ENCODE measurements around the gene QSOX1.

QSOX1 gene

DNA sequence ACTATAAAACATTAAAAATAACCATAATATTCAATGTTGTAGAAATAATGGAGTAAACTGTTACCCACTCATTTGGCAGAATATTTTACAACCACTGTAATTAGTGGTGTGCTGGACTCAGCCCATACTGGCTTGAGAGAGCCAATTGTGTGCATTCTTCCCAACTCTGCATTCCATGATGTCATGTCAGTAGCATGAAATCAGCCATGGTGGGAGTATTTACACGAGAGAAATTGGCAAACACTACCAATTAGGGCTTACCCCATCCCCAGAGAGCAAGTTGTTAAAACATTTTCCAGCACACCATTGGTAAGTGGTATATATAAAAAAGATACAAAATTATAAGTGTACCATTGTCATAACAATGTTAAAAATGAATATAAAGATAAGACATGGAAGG lies 19.1 kb upstream of the QSOX1 start:
- no peaks in the 10 kb centered on the region for H3K36me3 ChIP-seq (ENCODE audit: insufficient read depth, low read length)
- no peak overlapping the region for H3K4me3 ChIP-seq (ENCODE audit: low read length)
- H2AFZ ChIP-seq (ENCODE audit: low read depth, low read length) = no peak overlapping the region
- H3K9me3 ChIP-seq (ENCODE audit: low read length) = peaks cover 6% of the 10 kb centered on the region
- no peaks in the 10 kb centered on the region for H3K27me3 ChIP-seq (ENCODE audit: insufficient read depth, low read length)
- no peaks in the 10 kb centered on the region for H3K4me1 ChIP-seq (ENCODE audit: insufficient read depth, low read length)

DNA sequence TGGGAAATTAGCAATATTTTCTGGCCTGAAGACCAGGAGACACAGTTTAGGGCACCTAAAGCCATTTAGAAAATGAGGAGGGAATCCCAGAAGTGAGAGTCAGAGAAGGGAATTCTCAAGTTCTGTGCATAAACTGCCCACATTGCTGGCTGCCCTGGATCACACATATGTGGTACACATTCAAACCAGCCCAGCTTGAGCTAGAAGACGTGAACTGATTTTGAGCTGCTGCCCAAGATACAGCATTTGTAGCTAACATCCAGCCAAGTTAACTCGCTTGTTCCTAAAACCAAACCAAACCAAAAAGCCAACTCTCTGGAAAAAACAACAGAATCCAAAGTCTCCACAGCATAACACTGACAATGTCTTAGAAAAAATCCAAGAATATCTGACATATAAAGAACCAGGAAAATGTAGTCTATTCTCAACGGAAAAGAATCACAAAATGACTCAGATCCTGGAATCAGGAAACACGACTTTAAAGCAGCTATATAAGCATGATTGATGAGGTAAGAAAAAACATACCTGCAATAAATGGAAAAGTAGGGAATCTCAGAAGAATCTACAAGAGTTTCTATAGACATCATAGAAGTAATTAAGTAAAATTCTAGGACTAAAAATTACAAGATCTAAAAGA lies 18.2 kb upstream of the QSOX1 start:
- Histone ChIP-seq H3K27me3 (ENCODE audit: insufficient read depth, low read length) (no peaks in the 10 kb centered on the region), H3K4me1 (ENCODE audit: insufficient read depth, low read length) (no peaks in the 10 kb centered on the region), H2AFZ (ENCODE audit: low read depth, low read length) (no peak overlapping the region), H3K9me3 (ENCODE audit: low read length) (peaks cover 2% of the 10 kb centered on the region), H3K36me3 (ENCODE audit: insufficient read depth, low read length) (no peaks in the 10 kb centered on the region), H3K4me3 (ENCODE audit: low read length) (no peak overlapping the region)

DNA sequence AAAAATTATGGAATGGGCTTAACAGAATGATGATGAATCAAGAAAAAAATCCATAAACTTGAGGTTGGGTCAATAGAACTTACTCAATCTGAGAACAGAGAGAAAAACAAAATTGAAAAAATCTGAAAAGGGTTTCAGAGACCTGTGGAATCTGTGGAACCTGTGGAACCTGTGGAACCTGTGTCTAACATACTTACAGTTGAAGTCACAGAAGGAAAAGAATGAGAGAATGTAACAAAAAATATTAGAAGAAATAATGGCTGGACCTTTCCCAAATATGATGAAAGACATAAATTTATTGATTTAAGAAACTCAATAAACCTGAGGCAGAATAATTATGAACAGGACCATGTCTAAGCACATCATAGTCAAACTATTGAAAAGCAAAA lies 17.7 kb upstream of the QSOX1 start:
- H2AFZ ChIP-seq (ENCODE audit: low read depth, low read length) = no peak overlapping the region

DNA sequence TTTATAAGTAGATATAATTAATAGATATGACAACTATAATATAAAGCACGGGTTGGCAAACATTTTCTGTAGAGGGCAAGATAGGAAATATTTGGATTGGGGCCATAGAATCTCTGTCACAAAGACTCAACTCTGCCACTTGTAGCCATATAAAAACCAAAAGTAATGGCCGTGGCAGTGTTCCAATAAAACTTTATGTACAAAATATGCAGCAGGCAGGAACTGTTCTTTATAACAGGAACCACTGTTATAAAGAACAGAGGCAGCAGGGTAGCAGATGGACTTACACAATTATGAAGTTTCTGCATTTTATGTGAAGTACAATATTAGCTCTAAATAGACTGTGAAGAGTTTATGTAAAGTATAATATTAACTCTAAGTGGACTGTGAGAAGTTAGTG lies 16.9 kb upstream of the QSOX1 start:
- no peaks in the 10 kb centered on the region for H3K4me1 ChIP-seq (ENCODE audit: insufficient read depth, low read length)
- no peaks in the 10 kb centered on the region for H3K36me3 ChIP-seq (ENCODE audit: insufficient read depth, low read length)
- no peak overlapping the region for H2AFZ ChIP-seq (ENCODE audit: low read depth, low read length)
- H3K4me3 ChIP-seq (ENCODE audit: low read length) = no peak overlapping the region
- no peaks in the 10 kb centered on the region for H3K9me3 ChIP-seq (ENCODE audit: low read length)
- H3K27me3 ChIP-seq (ENCODE audit: insufficient read depth, low read length) = no peaks in the 10 kb centered on the region

More for the DNA sequence above, 17.7 kb upstream of the QSOX1 start:
- Histone ChIP-seq H3K27me3 (ENCODE audit: insufficient read depth, low read length) (no peaks in the 10 kb centered on the region), H3K36me3 (ENCODE audit: insufficient read depth, low read length) (no peaks in the 10 kb centered on the region), H3K4me3 (ENCODE audit: low read length) (no peak overlapping the region), H3K9me3 (ENCODE audit: low read length) (peaks cover 2% of the 10 kb centered on the region), H3K4me1 (ENCODE audit: insufficient read depth, low read length) (no peaks in the 10 kb centered on the region)

DNA sequence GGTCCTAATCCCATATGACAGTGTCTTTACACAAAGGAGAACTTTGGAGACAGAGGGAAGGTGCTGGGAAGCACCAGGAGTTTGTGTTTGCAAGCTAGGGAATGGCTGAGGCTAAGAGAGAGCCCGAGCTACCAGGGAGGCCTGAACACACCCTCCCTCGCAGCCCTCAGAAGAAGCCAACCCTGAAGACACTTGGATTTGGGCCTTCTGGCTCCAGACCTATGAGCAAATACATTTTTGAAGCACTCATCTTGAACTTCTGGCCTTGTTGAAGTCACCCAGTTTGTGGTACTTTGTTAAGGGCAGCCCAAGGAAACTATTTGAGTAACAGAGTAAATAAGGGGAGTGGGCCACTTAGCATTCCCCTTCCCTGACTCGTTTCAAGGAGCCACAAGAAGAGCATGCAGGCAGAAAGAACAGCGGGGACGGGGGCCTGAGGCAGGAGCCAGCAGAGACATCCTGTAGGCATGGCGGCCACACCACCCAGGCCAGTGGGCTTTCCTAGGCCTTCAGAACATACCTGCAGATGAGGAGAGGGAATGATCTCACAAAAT lies 13.2 kb upstream of the QSOX1 start:
- H3K4me1 ChIP-seq (ENCODE audit: insufficient read depth, low read length) = no peaks in the 10 kb centered on the region
- no peak overlapping the region for H3K4me3 ChIP-seq (ENCODE audit: low read length)
- no peaks in the 10 kb centered on the region for H3K9me3 ChIP-seq (ENCODE audit: low read length)
- no peak overlapping the region for H2AFZ ChIP-seq (ENCODE audit: low read depth, low read length)
- no peaks in the 10 kb centered on the region for H3K27me3 ChIP-seq (ENCODE audit: insufficient read depth, low read length)
- H3K36me3 ChIP-seq (ENCODE audit: insufficient read depth, low read length) = no peaks in the 10 kb centered on the region

DNA sequence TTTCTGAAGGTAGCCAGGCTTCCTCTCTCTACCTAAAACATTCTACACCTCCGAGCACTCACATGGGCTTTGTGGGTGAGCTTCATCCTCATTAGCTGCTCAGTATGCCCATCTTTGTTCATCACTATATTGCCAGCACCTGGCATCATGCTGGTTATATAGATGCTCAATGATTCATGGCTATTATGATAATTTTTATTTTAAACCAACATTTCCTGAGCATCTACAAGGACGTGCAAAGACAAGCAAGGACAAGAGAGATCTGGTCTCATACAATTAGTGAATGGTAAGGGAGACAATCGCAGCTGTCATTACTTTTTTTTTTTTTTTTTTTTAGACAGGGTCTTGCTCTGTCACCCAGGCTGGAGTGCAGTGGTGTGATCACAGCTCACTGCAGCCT lies 11.3 kb upstream of the QSOX1 start:
- Histone ChIP-seq H3K9me3 (ENCODE audit: low read length) (no peaks in the 10 kb centered on the region), H3K27me3 (ENCODE audit: insufficient read depth, low read length) (no peaks in the 10 kb centered on the region), H2AFZ (ENCODE audit: low read depth, low read length) (no peak overlapping the region), H3K4me1 (ENCODE audit: insufficient read depth, low read length) (no peaks in the 10 kb centered on the region), H3K36me3 (ENCODE audit: insufficient read depth, low read length) (no peaks in the 10 kb centered on the region), H3K4me3 (ENCODE audit: low read length) (no peak overlapping the region)

DNA sequence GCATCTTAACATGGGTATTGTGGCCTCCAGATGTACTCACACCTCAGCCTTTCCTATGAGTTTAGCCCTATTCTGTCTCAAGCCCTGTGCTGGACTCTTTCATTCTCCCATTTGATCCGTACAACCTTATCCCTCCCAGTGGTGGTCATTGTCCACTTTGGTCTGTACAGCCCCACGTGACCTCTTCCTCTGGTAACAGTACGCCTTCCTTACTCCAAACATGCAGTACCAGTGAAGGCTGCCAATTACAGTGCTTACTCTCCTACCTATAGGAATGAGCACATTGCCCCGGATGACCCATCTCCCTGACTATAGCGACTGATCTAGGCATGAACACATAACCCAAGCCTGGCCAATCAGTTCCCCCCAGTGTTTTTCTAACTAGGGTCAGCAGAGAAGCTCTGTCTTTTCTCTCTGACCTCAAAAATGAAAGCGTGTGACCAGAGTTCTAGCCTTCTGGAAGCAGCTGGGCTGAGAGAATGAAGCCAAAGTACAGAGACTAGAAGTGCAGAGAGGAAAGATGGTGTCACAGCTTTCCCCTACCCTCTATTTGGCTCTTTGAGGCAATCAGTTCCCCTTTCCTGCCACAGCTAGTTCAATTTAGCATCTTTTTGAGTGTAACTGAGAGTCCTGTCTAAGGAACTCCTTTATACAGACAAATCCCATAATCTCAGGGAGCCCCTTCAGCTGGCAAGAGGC lies 9.9 kb upstream of the QSOX1 start:
- no peak overlapping the region for H3K4me3 ChIP-seq (ENCODE audit: low read length)
- H3K9me3 ChIP-seq (ENCODE audit: low read length) = no peaks in the 10 kb centered on the region
- H3K36me3 ChIP-seq (ENCODE audit: insufficient read depth, low read length) = no peaks in the 10 kb centered on the region
- H3K4me1 ChIP-seq (ENCODE audit: insufficient read depth, low read length) = no peaks in the 10 kb centered on the region
- H3K27me3 ChIP-seq (ENCODE audit: insufficient read depth, low read length) = no peaks in the 10 kb centered on the region
- H2AFZ ChIP-seq (ENCODE audit: low read depth, low read length) = peak overlapping the region; percentile 47

DNA sequence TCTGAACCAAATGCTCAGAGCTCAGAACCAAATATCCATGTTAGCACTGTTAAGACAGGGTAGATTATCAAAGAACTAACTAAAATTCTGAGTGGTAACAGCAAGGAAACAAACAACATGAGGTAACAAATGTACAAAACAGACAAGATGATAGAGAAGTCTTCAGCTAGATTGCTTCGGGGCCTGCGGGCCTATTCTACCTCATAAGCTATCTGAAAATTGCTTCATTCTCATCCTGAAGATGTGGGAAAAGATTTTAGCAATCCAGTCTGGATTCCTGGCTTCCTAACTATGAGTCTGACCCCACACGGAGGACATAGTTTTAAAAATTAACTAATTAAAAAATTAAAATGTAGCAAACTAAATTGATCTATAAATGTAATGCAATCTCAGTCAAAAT lies 9.2 kb upstream of the QSOX1 start:
- Histone ChIP-seq H3K4me3 (ENCODE audit: low read length) (no peak overlapping the region), H3K27me3 (ENCODE audit: insufficient read depth, low read length) (no peaks in the 10 kb centered on the region), H2AFZ (ENCODE audit: low read depth, low read length) (peak overlapping the region; percentile 47), H3K36me3 (ENCODE audit: insufficient read depth, low read length) (no peaks in the 10 kb centered on the region), H3K4me1 (ENCODE audit: insufficient read depth, low read length) (no peaks in the 10 kb centered on the region), H3K9me3 (ENCODE audit: low read length) (no peaks in the 10 kb centered on the region)

DNA sequence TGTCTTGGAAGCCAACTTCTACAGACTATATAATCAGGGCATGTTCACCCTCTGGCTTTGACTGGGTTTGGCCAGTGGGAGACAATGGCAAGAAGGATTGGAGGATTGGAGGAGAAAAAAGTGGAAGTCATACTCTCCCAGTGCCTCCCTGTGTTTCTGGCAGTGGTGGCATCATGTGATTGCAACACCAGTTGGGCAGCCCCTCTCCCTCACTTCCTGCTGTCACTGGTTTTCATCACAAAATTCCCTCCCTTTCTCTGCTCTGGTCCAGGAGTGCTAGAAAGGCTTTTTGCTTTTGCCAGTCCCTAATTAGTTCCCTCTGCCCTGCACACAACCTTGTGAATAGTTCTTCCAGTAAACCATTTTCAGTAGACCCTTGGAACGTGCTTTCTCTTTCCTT lies 3.7 kb upstream of the QSOX1 start:
- Histone ChIP-seq H2AFZ (ENCODE audit: low read depth, low read length) (no peak overlapping the region), H3K9me3 (ENCODE audit: low read length) (no peaks in the 10 kb centered on the region), H3K27me3 (ENCODE audit: insufficient read depth, low read length) (peaks cover 5% of the 10 kb centered on the region), H3K4me1 (ENCODE audit: insufficient read depth, low read length) (peaks cover 11% of the 10 kb centered on the region), H3K36me3 (ENCODE audit: insufficient read depth, low read length) (no peaks in the 10 kb centered on the region), H3K4me3 (ENCODE audit: low read length) (no peak overlapping the region)

DNA sequence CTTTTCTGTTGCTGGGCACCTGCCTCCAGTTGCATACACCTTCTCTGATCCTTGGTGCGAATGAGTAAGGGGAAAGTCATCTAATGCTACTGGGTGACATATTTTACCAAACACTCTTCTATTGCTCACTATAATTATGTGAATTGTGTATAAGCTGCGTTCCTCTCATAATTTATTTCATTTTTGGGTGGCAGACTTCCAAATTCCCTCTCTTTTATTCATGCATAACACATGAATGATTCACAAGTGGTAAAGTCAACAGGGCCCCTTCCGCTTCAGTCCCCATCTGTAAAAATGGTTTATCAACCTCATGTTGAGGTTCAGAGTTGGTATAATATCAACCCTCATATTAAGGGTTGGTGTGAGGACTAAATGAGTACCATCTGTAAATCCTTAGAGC lies 3.2 kb upstream of the QSOX1 start:
- no peak overlapping the region for H2AFZ ChIP-seq (ENCODE audit: low read depth, low read length)
- H3K9me3 ChIP-seq (ENCODE audit: low read length) = no peaks in the 10 kb centered on the region
- peaks cover 5% of the 10 kb centered on the region for H3K27me3 ChIP-seq (ENCODE audit: insufficient read depth, low read length)
- H3K4me1 ChIP-seq (ENCODE audit: insufficient read depth, low read length) = peaks cover 11% of the 10 kb centered on the region
- H3K36me3 ChIP-seq (ENCODE audit: insufficient read depth, low read length) = no peaks in the 10 kb centered on the region
- no peak overlapping the region for H3K4me3 ChIP-seq (ENCODE audit: low read length)

DNA sequence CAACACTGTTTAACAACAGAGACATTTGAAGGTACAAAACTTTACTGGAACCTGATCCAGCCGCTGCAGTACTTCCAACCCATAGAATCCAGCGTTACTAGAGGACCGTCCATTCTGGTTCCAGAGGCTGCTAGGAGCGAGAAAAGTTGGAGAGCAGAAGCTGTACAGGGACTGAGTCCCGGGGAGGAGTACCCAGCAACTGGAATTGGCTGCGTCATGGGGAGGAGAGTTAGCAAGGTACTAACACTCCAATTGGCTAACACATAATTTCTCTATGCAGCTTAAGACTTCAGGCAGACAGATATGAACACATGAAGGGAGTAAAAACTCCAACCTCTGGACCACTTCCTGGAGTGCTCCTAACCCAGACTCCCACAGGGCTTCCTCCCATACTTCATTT lies 2.1 kb upstream of the QSOX1 start:
- Histone ChIP-seq H3K9me3 (ENCODE audit: low read length) (no peaks in the 10 kb centered on the region), H2AFZ (ENCODE audit: low read depth, low read length) (no peak overlapping the region)

DNA sequence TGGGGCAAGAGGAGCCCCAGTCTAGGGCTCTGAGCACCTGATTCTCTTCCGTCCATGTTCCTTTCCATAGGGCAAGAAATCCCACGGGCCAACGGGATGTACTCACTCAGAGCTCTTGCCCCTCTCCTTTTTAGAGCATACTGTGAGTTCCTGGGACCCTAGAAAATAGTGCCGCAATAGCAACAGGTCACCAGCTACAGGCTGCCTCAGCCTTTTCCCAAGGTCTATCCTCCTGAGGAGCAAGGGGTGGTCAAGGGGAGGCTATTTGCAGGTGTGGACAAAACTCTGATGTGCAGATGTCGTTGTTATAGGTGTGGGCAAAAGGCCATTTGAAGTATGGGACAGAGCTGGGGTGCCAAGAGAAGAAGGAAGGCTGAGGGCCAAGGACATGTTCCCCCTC lies 1.6 kb upstream of the QSOX1 start:
- Histone ChIP-seq H3K4me1 (ENCODE audit: insufficient read depth, low read length) (peaks cover 11% of the 10 kb centered on the region), H2AFZ (ENCODE audit: low read depth, low read length) (no peak overlapping the region), H3K9me3 (ENCODE audit: low read length) (no peaks in the 10 kb centered on the region), H3K27me3 (ENCODE audit: insufficient read depth, low read length) (peaks cover 5% of the 10 kb centered on the region), H3K36me3 (ENCODE audit: insufficient read depth, low read length) (no peaks in the 10 kb centered on the region), H3K4me3 (ENCODE audit: low read length) (no peak overlapping the region)

More for the DNA sequence above, 2.1 kb upstream of the QSOX1 start:
- H3K4me3 ChIP-seq (ENCODE audit: low read length) = no peak overlapping the region
- peaks cover 5% of the 10 kb centered on the region for H3K27me3 ChIP-seq (ENCODE audit: insufficient read depth, low read length)
- H3K4me1 ChIP-seq (ENCODE audit: insufficient read depth, low read length) = peaks cover 11% of the 10 kb centered on the region
- H3K36me3 ChIP-seq (ENCODE audit: insufficient read depth, low read length) = no peaks in the 10 kb centered on the region

DNA sequence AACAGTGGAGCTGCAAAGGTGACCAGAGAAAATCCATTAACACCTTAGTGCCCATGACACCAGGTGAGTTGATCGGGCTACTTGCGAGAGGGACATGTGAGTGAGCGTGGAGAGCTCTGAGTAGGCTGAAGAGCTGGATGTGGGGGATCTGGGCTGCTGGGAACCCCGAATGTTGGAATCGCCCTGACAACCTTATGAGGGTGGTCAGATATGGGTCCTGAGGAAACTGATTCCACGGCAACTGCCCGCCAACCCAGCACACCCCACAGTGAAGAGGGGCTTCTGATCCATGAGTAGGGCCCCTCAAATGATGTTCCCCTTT lies 705 bp upstream of the QSOX1 start:
- H3K27me3 ChIP-seq (ENCODE audit: insufficient read depth, low read length) = peaks cover 5% of the 10 kb centered on the region
- peak overlapping the region; percentile 67 for H2AFZ ChIP-seq (ENCODE audit: low read depth, low read length)
- no peaks in the 10 kb centered on the region for H3K9me3 ChIP-seq (ENCODE audit: low read length)
- H3K4me3 ChIP-seq (ENCODE audit: low read length) = peak overlapping the region; percentile 65
- peaks cover 11% of the 10 kb centered on the region for H3K4me1 ChIP-seq (ENCODE audit: insufficient read depth, low read length)
- no peaks in the 10 kb centered on the region for H3K36me3 ChIP-seq (ENCODE audit: insufficient read depth, low read length)

Measured in neuron (in vitro differentiated cells).